Liver (tissue), 9 donors: ENCODE data around the gene COL23A1. TPM values are rescaled to one million over a fixed set of nuclear protein-coding genes. Genes with fewer than 3 reads are reported as not detected.

ENCODE experiments used
- DNase-seq: peaks from one replicate; pipeline ENCODE4 v3.0.0-alpha.2; 2017; ENCODE audit warnings: low spot score
- H3K27ac ChIP-seq, 2 donors: one replicate each; pipeline ENCODE4 v1.7.0; 2013; ENCODE audit warnings: inconsistent platforms in 2 of 2, low read length in 2 of 2, control low read depth in 1 of 2, low read depth in 1 of 2, mild to moderate bottlenecking in 1 of 2
- H3K27me3 ChIP-seq, 4 donors: one replicate each; pipeline versions ENCODE4 v1.6.1 to v1.7.0; 2013; ENCODE audit warnings: low read length in 3 of 4, inconsistent platforms in 1 of 4, mild to moderate bottlenecking in 1 of 4, moderate library complexity in 1 of 4; ENCODE audit not compliant: control insufficient read depth in 4 of 4, insufficient read depth in 4 of 4
- H3K36me3 ChIP-seq, 4 donors: one replicate each; pipeline versions ENCODE4 v1.6.1 to v1.7.0; 2013; ENCODE audit warnings: low read length in 3 of 4, mild to moderate bottlenecking in 3 of 4, low read depth in 1 of 4, moderate library complexity in 1 of 4; ENCODE audit not compliant: control insufficient read depth in 4 of 4, insufficient read depth in 3 of 4
- H3K4me1 ChIP-seq, 4 donors: one replicate each; pipeline versions ENCODE4 v1.6.1 to v1.7.0; 2013; ENCODE audit warnings: low read length in 3 of 4, mild to moderate bottlenecking in 3 of 4, moderate library complexity in 1 of 4; ENCODE audit not compliant: control insufficient read depth in 4 of 4, insufficient read depth in 4 of 4
- H3K4me3 ChIP-seq, 3 donors: one replicate each; pipeline versions ENCODE4 v1.6.1 to v1.7.0; 2013; ENCODE audit warnings: low read length in 3 of 3, control low read depth in 1 of 3, low read depth in 1 of 3, mild to moderate bottlenecking in 1 of 3
- H3K9ac ChIP-seq, 2 donors: one replicate each; pipeline ENCODE4 v1.7.0; 2013; ENCODE audit warnings: low read length in 2 of 2, mild to moderate bottlenecking in 2 of 2, moderate library complexity in 2 of 2, control low read depth in 1 of 2, low read depth in 1 of 2
- H3K9me3 ChIP-seq, 4 donors: one replicate each; pipeline versions ENCODE4 v1.6.1 to v1.7.0; 2013; ENCODE audit warnings: low read length in 3 of 4; ENCODE audit not compliant: control insufficient read depth in 4 of 4
- ATF3 ChIP-seq: IDR thresholded peaks from 2 replicates; pipeline ENCODE4 v1.6.1; 2016; ENCODE audit warnings: antibody characterized with exemption
- CTCF ChIP-seq: fragments of 150-350 bp; IDR thresholded peaks from 2 replicates; pipeline ENCODE4 v1.5.1; 2017; ENCODE audit warnings: improper control_type of control experiment, low read depth, low read length; ENCODE audit not compliant: missing input control
- EGR1 ChIP-seq, 2 donors: IDR thresholded peaks; 2 replicates each; pipeline ENCODE4 v1.6.1; 2016 to 2018; ENCODE audit warnings: antibody characterized with exemption in 2 of 2, low read depth in 2 of 2
- FOXA1 ChIP-seq: IDR thresholded peaks from 2 replicates; pipeline ENCODE4 v1.6.1; 2016; ENCODE audit warnings: antibody characterized with exemption
- FOXA2 ChIP-seq: IDR thresholded peaks from 2 replicates; pipeline ENCODE4 v1.6.1; 2016; ENCODE audit warnings: antibody characterized with exemption
- GABPA ChIP-seq, 2 donors: IDR thresholded peaks in 1 of 2; conservative IDR thresholded peaks in 1 of 2; 2 replicates each; pipeline ENCODE4 v1.6.1; 2016; ENCODE audit warnings: antibody characterized with exemption in 2 of 2, mild to moderate bottlenecking in 1 of 2, moderate library complexity in 1 of 2
- HNF4A ChIP-seq, 2 donors: conservative IDR thresholded peaks; 2 replicates each; pipeline ENCODE4 v1.6.1; 2016; ENCODE audit warnings: antibody characterized with exemption in 2 of 2, mild to moderate bottlenecking in 2 of 2
- HNF4G ChIP-seq: IDR thresholded peaks from 2 replicates; pipeline ENCODE4 v1.6.1; 2016; ENCODE audit warnings: antibody characterized with exemption
- JUND ChIP-seq, 2 donors: IDR thresholded peaks; 2 replicates each; pipeline ENCODE4 v1.6.1; 2016; ENCODE audit warnings: antibody characterized with exemption in 2 of 2
- MAX ChIP-seq: IDR thresholded peaks from 2 replicates; pipeline ENCODE4 v1.6.1; 2016; ENCODE audit warnings: antibody characterized with exemption
- NR2F2 ChIP-seq: IDR thresholded peaks from 2 replicates; pipeline ENCODE4 v1.6.1; 2016; ENCODE audit warnings: antibody characterized with exemption
- RAD21 ChIP-seq, 2 donors: IDR thresholded peaks; 2 replicates each; pipeline ENCODE4 v1.6.1; 2016; ENCODE audit warnings: antibody characterized with exemption in 2 of 2, mild to moderate bottlenecking in 2 of 2
- REST ChIP-seq: IDR thresholded peaks from 2 replicates; pipeline ENCODE4 v1.6.1; 2016; ENCODE audit warnings: antibody characterized with exemption, mild to moderate bottlenecking
- RXRA ChIP-seq, 2 donors: IDR thresholded peaks; 2 replicates each; pipeline ENCODE4 v1.6.1; 2017 to 2018; ENCODE audit warnings: antibody characterized with exemption in 2 of 2, mild to moderate bottlenecking in 1 of 2
- SP1 ChIP-seq: IDR thresholded peaks from 2 replicates; pipeline ENCODE4 v1.6.1; 2018; ENCODE audit warnings: antibody characterized with exemption, mild to moderate bottlenecking
- TAF1 ChIP-seq: conservative IDR thresholded peaks from 2 replicates; pipeline ENCODE4 v1.6.1; 2016; ENCODE audit warnings: antibody characterized with exemption, mild to moderate bottlenecking
- YY1 ChIP-seq: IDR thresholded peaks from 2 replicates; pipeline ENCODE4 v1.6.1; 2016; ENCODE audit warnings: antibody characterized with exemption, mild to moderate bottlenecking
- WGBS: extraction: QIAGEN DNeasy Blood & Tissue Kit; methylation state at CpG from one replicate; pipeline ENCODE4 v1.1.7; 2013; 5-methylcytosine and 5-hydroxymethylcytosine counted together
- polyA plus RNA-seq, 2 donors: library from polyadenylated mRNA; stranded (reverse) in 1 of 2; unstranded in 1 of 2; fragments of 200-250 nt in 1 of 2; fragments of >200 nt in 1 of 2; fragmentation: Nextera tagmentation in 1 of 2; extraction: Ambion mirVana in 1 of 2; gene quantifications; one replicate each; pipeline versions ENCODE4 v1.2.1 to v1.2.3, GENCODE V29; 2013 to 2015
- total RNA-seq, 2 donors: library from RNA; depleted of rRNA; stranded (reverse); fragments of >200 nt; gene quantifications; one replicate each; pipeline ENCODE4 v1.2.3, GENCODE V29; 2014
- TF ChIP-seq, protein P1 (sequence below): IDR thresholded peaks from 2 replicates; pipeline ENCODE4 v1.6.1; 2016; ENCODE audit warnings: antibody characterized with exemption
- donor health status: healthy.
- donor health status: healthy.
- donor health status: healthy.
- donor health status: healthy.
- donor health status: healthy.

Gene COL23A1
- total and polyA plus RNA-seq, 4 donors, result 0.08 to 1.4 (median 0.27) TPM

GRCh38 chr5:178238711-178239592, 351.2 kb downstream of the COL23A1 start:
- no peaks in the 10 kb centered on the region for H3K36me3 ChIP-seq
- H3K27me3 ChIP-seq, result no peaks in the 10 kb centered on the region
- no peak overlapping the region for H3K4me3 ChIP-seq
- no peaks in the 10 kb centered on the region for H3K9me3 ChIP-seq
- 54% methylated on average over 17 of the region's 17 CpGs for WGBS
- H3K27ac ChIP-seq, result peak overlapping the region; percentile 87 to 97
- peaks cover 24 to 51% (median 33%) of the 10 kb centered on the region in 4 donors for H3K4me1 ChIP-seq
- TF ChIP-seq GABPA (IDR thresholded peaks at IDR 0.05 in 1 of 2, conservative IDR thresholded peaks at IDR 0.05 in 1 of 2) (no peak), YY1 (no peak), SP1 (no peak), NR2F2 (no peak), HNF4A (conservative IDR thresholded peaks at IDR 0.05) (no peak), HNF4G (no peak), RXRA (IDR thresholded peaks at IDR 0.05) (no peak), FOXA2 (no peak), CTCF (no peak), JUND (IDR thresholded peaks at IDR 0.05) (no peak), TAF1 (no peak), RAD21 (IDR thresholded peaks at IDR 0.05) (no peak), FOXA1 (no peak), EGR1 (IDR thresholded peaks at IDR 0.05; ENCODE audit: low read depth in 2 of 2) (no peak), MAX (no peak), ATF3 (no peak)
- TF ChIP-seq, protein P1, sequence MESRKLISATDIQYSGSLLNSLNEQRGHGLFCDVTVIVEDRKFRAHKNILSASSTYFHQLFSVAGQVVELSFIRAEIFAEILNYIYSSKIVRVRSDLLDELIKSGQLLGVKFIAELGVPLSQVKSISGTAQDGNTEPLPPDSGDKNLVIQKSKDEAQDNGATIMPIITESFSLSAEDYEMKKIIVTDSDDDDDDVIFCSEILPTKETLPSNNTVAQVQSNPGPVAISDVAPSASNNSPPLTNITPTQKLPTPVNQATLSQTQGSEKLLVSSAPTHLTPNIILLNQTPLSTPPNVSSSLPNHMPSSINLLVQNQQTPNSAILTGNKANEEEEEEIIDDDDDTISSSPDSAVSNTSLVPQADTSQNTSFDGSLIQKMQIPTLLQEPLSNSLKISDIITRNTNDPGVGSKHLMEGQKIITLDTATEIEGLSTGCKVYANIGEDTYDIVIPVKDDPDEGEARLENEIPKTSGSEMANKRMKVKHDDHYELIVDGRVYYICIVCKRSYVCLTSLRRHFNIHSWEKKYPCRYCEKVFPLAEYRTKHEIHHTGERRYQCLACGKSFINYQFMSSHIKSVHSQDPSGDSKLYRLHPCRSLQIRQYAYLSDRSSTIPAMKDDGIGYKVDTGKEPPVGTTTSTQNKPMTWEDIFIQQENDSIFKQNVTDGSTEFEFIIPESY, result no peak
- no peak for DNase-seq
- H3K9ac ChIP-seq, result peak overlapping the region; percentile 39 to 56

GRCh38 chr5:178238313-178238635, 351.9 kb downstream of the COL23A1 start:
- 96% methylated on average over 6 of the region's 6 CpGs for WGBS
- no peaks in the 10 kb centered on the region for H3K36me3 ChIP-seq
- no peak for TF ChIP-seq RAD21 (IDR thresholded peaks at IDR 0.05)
- TF ChIP-seq JUND (IDR thresholded peaks at IDR 0.05), result no peak
- TF ChIP-seq YY1, result no peak
- no peak for TF ChIP-seq TAF1
- no peak for TF ChIP-seq EGR1 (IDR thresholded peaks at IDR 0.05; ENCODE audit: low read depth in 2 of 2)
- TF ChIP-seq MAX, result no peak
- TF ChIP-seq CTCF, result no peak
- TF ChIP-seq REST, result no peak
- no peak for TF ChIP-seq ATF3
- TF ChIP-seq HNF4A (conservative IDR thresholded peaks at IDR 0.05), result no peak
- no peak for TF ChIP-seq FOXA2
- no peaks in the 10 kb centered on the region for H3K9me3 ChIP-seq
- peaks cover 24 to 51% (median 33%) of the 10 kb centered on the region in 4 donors for H3K4me1 ChIP-seq
- no peak overlapping the region for H3K9ac ChIP-seq
- no peak overlapping the region for H3K4me3 ChIP-seq
- no peaks in the 10 kb centered on the region for H3K27me3 ChIP-seq
- no peak for DNase-seq
- peak overlapping the region in 1 of 2 donors; percentile 97 for H3K27ac ChIP-seq
